CD4-positive, alpha-beta T cell treated with Interleukin-1 beta for 1 hour (primary cell): ENCODE measurements around the gene CHN2.
A peak's percentile ranks its signal among the peaks of the same experiment; 100 is the strongest.
"Not testable (repeated sequence)": the region's sequence is repeated elsewhere in the genome, so short reads cannot be mapped to it uniquely, and the experiment has no call there.

Experiments
- DNase-seq, 2 donors: peaks; one replicate each; pipeline ENCODE4 v3.0.0-alpha.2; 2020 to 2022

Gene CHN2

DNA sequence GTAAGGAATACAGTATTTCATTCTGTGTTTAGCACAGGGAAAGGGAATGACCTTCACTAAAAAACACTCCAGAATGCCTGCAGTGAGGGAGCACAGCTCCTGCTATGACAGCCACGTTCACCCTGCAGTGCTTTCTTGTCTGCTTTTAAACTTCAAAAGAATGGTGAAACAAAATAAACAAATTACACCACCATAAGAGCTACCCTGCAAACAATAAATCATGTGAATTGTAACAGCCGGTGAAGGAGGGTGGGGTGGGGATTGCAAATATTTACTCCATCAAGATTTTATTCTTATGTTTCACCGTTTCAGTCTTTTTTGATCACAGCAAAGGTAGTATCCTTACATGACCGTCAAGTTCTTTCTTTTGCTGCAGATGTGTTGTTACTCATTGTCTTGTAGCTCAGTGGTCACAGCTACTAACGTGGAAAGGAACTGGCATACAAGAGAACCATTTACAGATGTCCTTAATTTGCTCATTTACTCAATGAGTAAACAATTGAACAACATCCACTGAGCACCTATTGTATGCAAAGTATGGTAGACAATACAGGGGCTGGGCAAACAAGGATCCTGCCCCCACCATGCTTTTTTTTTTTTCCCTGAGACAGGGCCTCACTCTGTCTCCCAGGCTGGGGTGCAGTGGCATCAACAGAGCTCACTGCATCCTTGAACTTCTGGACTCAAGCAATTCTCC, 4.1 kb upstream of the CHN2 start:
- no peak for DNase-seq

DNA sequence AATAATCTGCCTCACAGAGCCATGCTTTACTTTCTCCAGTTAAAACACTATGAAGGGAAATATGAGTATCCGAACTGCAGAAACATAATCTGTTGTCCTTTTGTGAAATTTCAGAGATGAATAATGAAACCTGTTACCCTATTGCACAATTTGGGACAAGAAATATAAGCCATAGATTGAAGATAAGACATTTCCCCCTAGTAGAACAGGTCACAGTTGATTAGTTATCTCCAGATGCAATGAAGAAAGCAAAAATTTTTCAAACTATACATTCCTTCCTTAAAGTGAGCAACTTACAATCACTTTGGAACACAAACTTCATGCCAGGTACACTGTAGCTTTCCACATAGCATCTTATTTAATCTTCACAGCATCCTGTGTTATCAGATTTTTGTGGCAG, 2.3 kb upstream of the CHN2 start:
- DNase-seq, result no peak

GRCh38 chr7:29192811-29193210, 1.8 kb upstream of the CHN2 start:
- no peak for DNase-seq

- no peak for DNase-seq
Measured at GRCh38 chr7:29193316-29194205, 1.0 kb upstream of the CHN2 start.

DNA sequence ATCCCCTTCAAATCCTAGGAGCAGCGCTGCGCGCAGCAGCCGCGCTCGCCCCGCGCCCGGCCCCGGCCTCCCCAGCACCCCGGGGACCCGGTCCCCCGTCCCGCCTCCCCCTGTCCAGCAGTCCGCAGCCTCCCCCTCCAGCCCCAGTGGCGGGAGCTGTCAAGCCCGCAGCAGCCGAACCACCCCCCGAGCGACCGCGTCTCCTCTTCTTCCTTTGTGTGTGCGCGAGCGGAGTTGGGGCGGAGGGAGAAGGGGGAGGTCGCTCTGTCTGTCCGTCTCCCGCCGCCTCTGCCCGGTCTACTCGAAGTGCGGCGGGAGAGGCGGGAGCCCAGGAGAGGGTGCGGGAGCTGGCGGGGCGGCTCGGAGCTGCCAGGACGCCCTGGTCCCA, 375 bp upstream of the CHN2 start:
- DNase-seq, result no peak

- peak in 1 of 2 donors; percentile 45 for DNase-seq
Measured at GRCh38 chr7:29196191-29196590, 1.6 kb downstream of the CHN2 start.

DNA sequence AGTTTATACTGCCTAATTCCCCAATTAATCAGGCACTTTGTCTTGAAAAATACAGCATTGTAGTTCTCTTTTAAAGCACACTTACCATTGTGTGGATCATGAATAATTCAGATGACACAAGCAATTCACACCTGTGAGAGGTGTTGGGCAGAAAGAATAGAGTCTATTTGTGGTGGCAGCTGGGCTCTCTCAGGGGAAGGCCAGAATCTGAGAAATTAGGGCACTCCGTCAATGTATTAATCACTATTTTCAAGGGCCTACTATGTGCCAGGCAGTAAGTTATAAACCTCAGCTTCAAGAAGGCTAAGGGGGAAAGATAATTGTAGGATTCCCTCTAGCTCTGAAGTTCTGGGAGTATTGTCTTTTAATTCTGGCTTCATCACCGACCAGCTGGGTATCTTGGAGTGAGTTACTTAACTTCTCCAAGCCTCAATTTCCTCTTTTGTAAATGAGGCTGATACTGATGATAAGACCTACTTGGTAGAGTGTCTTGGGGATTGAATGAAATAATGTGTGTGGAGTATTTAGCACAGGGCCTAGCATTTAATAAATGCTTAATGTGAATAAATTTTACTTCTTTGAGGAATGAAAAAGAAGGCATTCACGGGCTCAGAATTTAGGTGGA, 2.5 kb downstream of the CHN2 start:
- peak in 1 of 2 donors; percentile 34 for DNase-seq

DNA sequence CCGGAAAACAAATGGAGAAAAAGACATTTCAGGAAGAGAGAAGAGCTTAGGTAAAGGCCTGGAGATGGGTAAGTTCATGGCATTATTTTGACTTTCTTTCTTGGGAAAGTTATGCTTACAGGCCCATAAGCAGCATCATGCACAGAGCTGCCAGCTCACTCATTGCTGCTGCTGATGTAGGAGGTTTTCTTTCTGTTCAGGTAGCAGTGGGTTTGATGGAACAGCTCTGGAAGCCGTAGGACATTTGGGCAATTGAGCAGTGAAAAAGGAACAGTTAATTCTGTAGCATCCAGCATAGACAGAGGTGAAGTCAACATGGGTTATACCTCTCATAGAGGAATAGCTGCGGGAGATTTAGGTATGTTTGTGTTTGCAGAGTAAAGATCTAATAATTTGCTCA, 3.3 kb downstream of the CHN2 start:
- no peak for DNase-seq

- no peak for DNase-seq
Measured at GRCh38 chr7:29199776-29200175, 5.2 kb downstream of the CHN2 start.

DNA sequence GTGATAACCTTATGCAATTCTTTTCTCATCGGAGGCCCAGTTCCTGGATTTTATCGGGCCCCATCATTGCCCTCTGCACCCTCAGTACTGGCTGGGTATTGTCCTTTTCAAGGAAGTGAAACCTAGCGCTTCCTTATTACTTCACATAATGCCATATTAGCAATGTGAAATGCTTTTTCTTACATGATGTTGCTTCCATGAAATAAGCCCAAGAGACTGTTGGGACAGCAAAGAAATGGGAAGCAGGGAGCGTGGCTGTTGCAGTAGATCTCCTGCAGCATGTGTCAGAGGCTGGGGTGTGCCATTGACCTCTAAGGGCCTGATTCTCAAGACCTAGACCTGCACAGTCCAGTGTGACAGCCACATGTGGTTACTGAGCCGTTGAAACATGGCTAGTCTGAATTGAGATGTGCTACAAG, 8.1 kb downstream of the CHN2 start:
- DNase-seq, result peak in 1 of 2 donors; percentile 51

- DNase-seq, result no peak
Measured at GRCh38 chr7:29204491-29205272, 10.1 kb downstream of the CHN2 start.

- DNase-seq, result no peak
Measured at GRCh38 chr7:29207162-29207801, 12.7 kb downstream of the CHN2 start.

GRCh38 chr7:29208410-29209250, 14.1 kb downstream of the CHN2 start:
- DNase-seq, result no peak

DNA sequence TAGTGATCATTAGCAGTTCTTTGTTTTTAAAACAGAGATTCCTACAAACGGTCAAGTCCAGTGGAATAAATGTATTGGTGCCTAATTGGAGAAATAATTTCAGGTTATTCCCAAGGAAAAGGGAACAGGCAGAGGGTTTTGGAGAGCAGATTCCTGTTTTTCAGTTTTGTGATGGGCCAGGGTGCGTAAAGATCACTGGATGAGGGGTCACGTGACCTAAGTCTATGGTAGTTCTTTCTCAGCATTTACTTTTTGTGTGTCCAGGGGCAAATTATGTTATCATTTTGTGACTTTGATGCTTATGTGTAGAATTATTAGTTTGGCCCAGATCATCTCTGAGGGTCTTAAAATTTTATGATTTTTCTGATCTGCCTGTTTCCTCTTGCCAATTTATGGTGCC, 15.2 kb downstream of the CHN2 start:
- no peak for DNase-seq

- DNase-seq, result not testable (repeated sequence)
Measured at GRCh38 chr7:29212736-29213135, 18.2 kb downstream of the CHN2 start.

GRCh38 chr7:29214056-29214455, 19.5 kb downstream of the CHN2 start:
- DNase-seq, result no peak

GRCh38 chr7:29214816-29215215, 20.2 kb downstream of the CHN2 start:
- DNase-seq, result no peak

- DNase-seq, result no peak
Measured at GRCh38 chr7:29216128-29216527, 21.6 kb downstream of the CHN2 start.

- DNase-seq, result no peak
Measured at GRCh38 chr7:29217113-29217512, 22.5 kb downstream of the CHN2 start.

GRCh38 chr7:29224726-29225125, 30.2 kb downstream of the CHN2 start:
- DNase-seq, result no peak

DNA sequence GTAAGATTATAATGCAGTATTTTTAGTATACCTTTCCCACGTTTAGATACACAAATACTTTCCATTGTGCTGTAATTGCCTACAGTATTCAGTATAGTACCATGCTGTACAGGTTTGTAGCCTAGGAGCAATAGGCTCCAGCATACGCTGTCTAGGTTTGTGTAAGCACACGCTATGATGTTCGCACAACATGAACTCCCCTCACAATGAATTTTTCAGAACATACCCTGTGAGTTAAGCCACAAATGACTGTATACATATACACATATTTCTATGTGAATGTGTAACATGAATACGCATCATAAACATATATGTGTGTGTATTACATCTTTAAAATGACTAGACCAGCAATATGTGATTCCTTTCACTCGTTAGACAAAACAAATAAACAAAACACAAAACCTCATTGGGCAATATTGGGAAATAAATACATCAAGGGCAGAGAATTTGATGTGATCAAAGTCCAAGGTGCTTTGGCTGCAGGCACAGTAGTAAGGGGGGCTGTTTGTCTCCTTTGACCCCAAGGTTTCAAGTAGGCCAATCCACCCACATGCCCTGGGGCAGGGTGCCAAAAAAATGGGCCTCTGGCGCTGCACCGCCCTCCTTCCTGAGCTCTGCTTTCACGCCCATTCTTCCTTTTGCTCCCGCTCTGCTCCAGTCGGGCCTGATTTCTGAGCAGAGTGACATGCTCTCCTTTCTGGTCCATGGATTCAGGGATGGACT, 33.9 kb downstream of the CHN2 start:
- no peak for DNase-seq
